GM18499 (cell line): ENCODE measurements around the gene SCYL1.

ENCODE experiments used
- ATAC-seq: cut with Tn5 transposase; IDR thresholded peaks from one replicate; pipeline ENCODE4 v1.9.1; 2021; ENCODE audit warnings: moderate number of reproducible peaks; ENCODE audit not compliant: insufficient read depth, unreplicated experiment

Gene SCYL1

GRCh38 chr11:65530157-65530496 lies 5.2 kb downstream of the SCYL1 start:
- no peak for ATAC-seq

GRCh38 chr11:65532388-65533064 lies 7.6 kb downstream of the SCYL1 start:
- no peak for ATAC-seq

GRCh38 chr11:65535102-65535501 lies 10.2 kb downstream of the SCYL1 start:
- no peak for ATAC-seq

GRCh38 chr11:65536412-65537295 lies 11.8 kb downstream of the SCYL1 start:
- no peak for ATAC-seq

GRCh38 chr11:65537296-65537597 lies 12.4 kb downstream of the SCYL1 start:
- ATAC-seq, result no peak

GRCh38 chr11:65537620-65538231 lies 12.8 kb downstream of the SCYL1 start:
- no peak for ATAC-seq

GRCh38 chr11:65538232-65538914 lies 13.5 kb downstream of the SCYL1 start:
- no peak for ATAC-seq

- ATAC-seq, result no peak
Measured at GRCh38 chr11:65538915-65539743, 14.2 kb downstream of the SCYL1 start.

GRCh38 chr11:65539744-65540289 lies 14.9 kb downstream of the SCYL1 start:
- no peak for ATAC-seq

GRCh38 chr11:65540290-65541092 lies 15.6 kb downstream of the SCYL1 start:
- ATAC-seq, result no peak

- ATAC-seq, result no peak
Measured at GRCh38 chr11:65541093-65541982, 16.5 kb downstream of the SCYL1 start.

GRCh38 chr11:65542738-65543390 lies 18.0 kb downstream of the SCYL1 start:
- ATAC-seq, result no peak

GRCh38 chr11:65545853-65546216 lies 21.0 kb downstream of the SCYL1 start:
- ATAC-seq, result no peak

GRCh38 chr11:65546217-65546958 lies 21.5 kb downstream of the SCYL1 start:
- ATAC-seq, result no peak

GRCh38 chr11:65547446-65548125 lies 22.7 kb downstream of the SCYL1 start:
- ATAC-seq, result no peak

- ATAC-seq, result no peak
Measured at GRCh38 chr11:65548395-65548794, 23.5 kb downstream of the SCYL1 start.
